ENCODE data around the gene ZMYND8. TPM values are rescaled to one million over a fixed set of nuclear protein-coding genes. Genes with fewer than 3 reads are reported as not detected.

Gene ZMYND8
- polyA plus RNA-seq, 3 donors = 1.4 to 13.8 (median 5.8) TPM

DNA sequence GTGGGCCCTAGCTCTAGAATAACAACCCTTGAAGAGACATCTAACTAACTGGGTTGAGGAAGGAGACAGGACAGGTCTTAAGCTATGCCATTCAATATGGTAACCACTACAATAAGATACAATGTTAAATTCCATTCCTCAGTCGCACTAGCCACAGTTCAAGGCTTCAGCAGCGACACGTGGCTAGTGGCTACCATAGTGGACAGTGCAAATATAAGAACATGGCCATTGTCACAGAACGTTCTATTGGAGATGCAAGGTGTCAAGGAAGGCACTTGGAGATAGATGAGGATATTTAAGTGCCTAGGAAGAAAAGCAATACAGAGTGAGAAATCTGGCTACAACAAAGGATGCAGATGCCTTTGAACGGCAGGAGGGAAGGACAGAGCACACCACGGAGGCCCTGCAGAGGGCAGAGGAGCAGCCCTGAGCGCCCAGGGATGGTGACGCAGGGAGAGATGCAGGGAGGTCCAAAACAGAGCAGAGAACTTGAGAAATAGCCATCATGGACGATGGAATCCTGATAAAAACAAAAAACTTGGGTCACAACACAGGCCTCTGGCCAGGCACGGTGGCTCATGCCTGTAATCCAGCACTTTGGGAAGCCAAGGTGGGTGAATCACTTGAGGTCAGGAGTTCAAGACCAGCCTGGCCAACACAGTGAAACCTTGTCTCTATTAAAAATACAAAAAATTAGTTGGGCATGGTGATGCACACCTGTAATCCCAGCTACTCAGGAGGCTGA, 140.7 kb downstream of the ZMYND8 start:
- Histone ChIP-seq H3K9ac (ENCODE audit: insufficient read depth, low read length, poor library complexity, severe bottlenecking) (no peak overlapping the region), H3K27ac (ENCODE audit: low read depth in 1 of 2, low read length in 2 of 2) (no peak overlapping the region), H3K4me3 (replicated peaks in 1 of 3; ENCODE audit: low read depth in 2 of 3, low read length in 3 of 3) (no peak overlapping the region), H3K4me2 (replicated peaks; ENCODE audit: extremely low read depth, low read length, poor library complexity, severe bottlenecking) (no peak overlapping the region), H3K4me1 (ENCODE audit: control insufficient read depth in 1 of 2, insufficient read depth in 2 of 2, low read length in 2 of 2) (no peaks in the 10 kb centered on the region), H2AFZ (ENCODE audit: insufficient read depth, low read depth, low read length, poor library complexity, severe bottlenecking) (no peak overlapping the region), H4K20me1 (ENCODE audit: insufficient read depth, low read length) (peaks cover 4% of the 10 kb centered on the region), H3K79me2 (ENCODE audit: insufficient read depth, low read length) (no peaks in the 10 kb centered on the region), H3K27me3 (ENCODE audit: control insufficient read depth in 2 of 2, insufficient read depth in 2 of 2, low read length in 2 of 2) (no peaks in the 10 kb centered on the region), H3K9me3 (replicated peaks in 1 of 2; ENCODE audit: control insufficient read depth in 1 of 2, insufficient read depth in 1 of 2, low read length in 2 of 2) (no peaks in the 10 kb centered on the region), H3K36me3 (replicated peaks in 1 of 2; ENCODE audit: control insufficient read depth in 1 of 2, insufficient read depth in 2 of 2, low read length in 2 of 2) (peaks cover 80 to 98% of the 10 kb centered on the region in 2 donors)
- no peaks in the 10 kb centered on the region for H3K4me1 Mint-ChIP-seq
- no peaks in the 10 kb centered on the region for H3K27me3 Mint-ChIP-seq (ENCODE audit: low read depth in 3 of 3)
- no peak overlapping the region for H3K4me3 Mint-ChIP-seq
- DNase-seq = no peak
- no peaks in the 10 kb centered on the region for H3K9me3 Mint-ChIP-seq
- H3K27ac Mint-ChIP-seq = peak overlapping the region in 1 of 7 donors; percentile 35
- peaks cover 46 to 49% of the 10 kb centered on the region in 2 donors for H3K36me3 Mint-ChIP-seq
- TF ChIP-seq CTCF (IDR thresholded peaks at IDR 0.05) = no peak
- intact Hi-C loops (cut with micrococcal nuclease) = no loop called here
- 97% methylated on average over 9 of the region's 10 CpGs for WGBS (ENCODE audit: insufficient coverage)

GRCh38 chr20:47213966-47214365, 142.5 kb downstream of the ZMYND8 start:
- peaks cover 41 to 44% of the 10 kb centered on the region in 2 donors for H3K36me3 Mint-ChIP-seq
- no peaks in the 10 kb centered on the region for H3K9me3 Mint-ChIP-seq
- Histone ChIP-seq H3K27ac (ENCODE audit: low read depth in 1 of 2, low read length in 2 of 2) (no peak overlapping the region), H4K20me1 (ENCODE audit: insufficient read depth, low read length) (peaks cover 4% of the 10 kb centered on the region), H3K27me3 (ENCODE audit: control insufficient read depth in 2 of 2, insufficient read depth in 2 of 2, low read length in 2 of 2) (no peaks in the 10 kb centered on the region), H3K9me3 (replicated peaks in 1 of 2; ENCODE audit: control insufficient read depth in 1 of 2, insufficient read depth in 1 of 2, low read length in 2 of 2) (no peaks in the 10 kb centered on the region), H3K36me3 (replicated peaks in 1 of 2; ENCODE audit: control insufficient read depth in 1 of 2, insufficient read depth in 2 of 2, low read length in 2 of 2) (peaks cover 85 to 100% of the 10 kb centered on the region in 2 donors), H3K79me2 (ENCODE audit: insufficient read depth, low read length) (no peaks in the 10 kb centered on the region), H3K4me1 (ENCODE audit: control insufficient read depth in 1 of 2, insufficient read depth in 2 of 2, low read length in 2 of 2) (no peaks in the 10 kb centered on the region), H2AFZ (ENCODE audit: insufficient read depth, low read depth, low read length, poor library complexity, severe bottlenecking) (no peak overlapping the region), H3K9ac (ENCODE audit: insufficient read depth, low read length, poor library complexity, severe bottlenecking) (no peak overlapping the region), H3K4me3 (replicated peaks in 1 of 3; ENCODE audit: low read depth in 2 of 3, low read length in 3 of 3) (no peak overlapping the region), H3K4me2 (replicated peaks; ENCODE audit: extremely low read depth, low read length, poor library complexity, severe bottlenecking) (no peak overlapping the region)
- no peaks in the 10 kb centered on the region for H3K4me1 Mint-ChIP-seq
- DNase-seq = no peak
- no peaks in the 10 kb centered on the region for H3K27me3 Mint-ChIP-seq (ENCODE audit: low read depth in 3 of 3)
- 98% methylated on average over 7 of the region's 9 CpGs for WGBS (ENCODE audit: insufficient coverage)
- intact Hi-C loops (cut with micrococcal nuclease) = no loop called here
- H3K4me3 Mint-ChIP-seq = no peak overlapping the region
- H3K27ac Mint-ChIP-seq = no peak overlapping the region
- TF ChIP-seq CTCF (IDR thresholded peaks at IDR 0.05) = no peak

All from CD14-positive monocyte (primary cell).